A549 treated with RU486 at 1 μM for 4 hours (cell line): ENCODE data around the gene CACNB1. TPM values are rescaled to one million over a fixed set of nuclear protein-coding genes. Genes with fewer than 3 reads are reported as not detected.

Source experiments
- total RNA-seq: library from RNA; stranded (reverse); fragments of 200-300 nt; extraction: Qiagen RNA extraction; gene quantifications from 5 replicates; pipeline ENCODE4 v1.2.3, GENCODE V29; 2022; ENCODE audit warnings: low read depth

The CACNB1 gene
- 4.5 to 5.5 TPM (median 5.2 TPM) in 5 replicates for total RNA-seq

GRCh38 chr17:39197380-39198185 is at the start of gene CACNB1:
Gene CACNB1 (minus strand): TSS chr17:39197669. CDS start chr17:39197495, 174 bp downstream.

GRCh38 chr17:39225308-39225958 is 28.0 kb upstream of the CACNB1 start, which contains the start of gene STAC2:
Gene STAC2 (minus strand): TSS chr17:39225945. CDS start chr17:39225502, 443 bp downstream.

GRCh38 chr17:39200070-39200879 is 2.8 kb upstream of the CACNB1 start, which contains the start of gene RPL19:
Gene RPL19 (plus strand): TSS chr17:39200283. CDS start chr17:39200345, 62 bp downstream.

GRCh38 chr17:39165841-39166349 is 31.6 kb downstream of the CACNB1 start, which contains the start of gene ARL5C:
Gene ARL5C (minus strand): TSS chr17:39166161. CDS start chr17:39165760, 401 bp downstream.

GRCh38 chr17:39151150-39151942 is 46.1 kb downstream of the CACNB1 start, which contains the start of gene PLXDC1:
Gene PLXDC1 (minus strand): TSS chr17:39151637. CDS start chr17:39151437, 200 bp downstream.

Other genes with a start within 250 kb of the CACNB1 start
- gene FBXO47, start 230.3 kb downstream of the CACNB1 start, total RNA-seq = not detected in 5 replicates
- 0.09 to 0.86 TPM (median 0.37 TPM) in 4 of 5 replicates, not detected in the other for gene PLXDC1, start 46.0 kb downstream of the CACNB1 start, total RNA-seq
- not detected in 5 replicates for gene ARL5C, start 31.5 kb downstream of the CACNB1 start, total RNA-seq
- 3,980 to 4,440 TPM (median 4,050 TPM) in 5 replicates for gene RPL19, start 2.6 kb upstream of the CACNB1 start, total RNA-seq
- 0.12 to 0.34 TPM (median 0.21 TPM) in 5 replicates for gene STAC2, start 28.3 kb upstream of the CACNB1 start, total RNA-seq
- 6.3 to 8.6 TPM (median 8.1 TPM) in 5 replicates for gene FBXL20, start 204.0 kb upstream of the CACNB1 start, total RNA-seq